ENCODE results near the gene KRT222.

Gene KRT222

DNA sequence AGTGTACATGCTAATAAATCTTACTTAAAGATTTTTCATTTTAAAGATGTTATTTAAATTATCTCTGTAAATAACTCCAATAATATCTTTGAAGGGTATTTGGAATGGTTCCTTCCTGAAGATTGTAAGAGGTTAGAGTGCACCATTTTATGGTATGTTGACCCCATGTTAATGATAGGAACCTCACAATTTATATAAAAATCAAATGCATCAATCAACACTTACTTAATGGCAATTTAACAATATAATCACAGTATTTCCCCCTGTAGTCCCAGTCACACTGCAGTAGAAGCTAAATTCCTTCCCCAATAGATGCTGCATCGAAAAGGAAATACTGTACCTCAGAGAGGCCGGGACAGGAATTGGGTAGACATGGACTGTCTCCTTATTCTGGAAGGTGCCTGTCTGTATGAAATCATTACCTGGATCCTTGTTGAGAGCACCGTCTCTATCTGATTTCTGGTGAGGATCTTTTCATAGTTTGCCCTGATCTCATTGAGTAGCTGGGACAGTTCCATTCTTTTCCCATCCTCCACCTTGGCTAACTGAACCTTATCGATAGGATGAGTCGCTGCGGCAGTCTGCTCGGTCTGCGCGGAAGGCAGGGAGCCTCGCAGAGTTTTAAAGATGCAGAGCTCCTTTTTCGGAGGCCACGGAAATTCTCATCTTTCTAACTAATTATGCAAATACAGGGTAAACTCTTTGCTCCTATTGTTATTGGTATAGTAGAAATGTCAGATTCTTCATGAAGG, at the start of gene KRT222:
Gene KRT222, minus strand, starts transcription at position 596 of the 752 bp plus-strand sequence. Its CDS starts 78 bp downstream, at position 518.
- DNase-seq, result no peak

DNA sequence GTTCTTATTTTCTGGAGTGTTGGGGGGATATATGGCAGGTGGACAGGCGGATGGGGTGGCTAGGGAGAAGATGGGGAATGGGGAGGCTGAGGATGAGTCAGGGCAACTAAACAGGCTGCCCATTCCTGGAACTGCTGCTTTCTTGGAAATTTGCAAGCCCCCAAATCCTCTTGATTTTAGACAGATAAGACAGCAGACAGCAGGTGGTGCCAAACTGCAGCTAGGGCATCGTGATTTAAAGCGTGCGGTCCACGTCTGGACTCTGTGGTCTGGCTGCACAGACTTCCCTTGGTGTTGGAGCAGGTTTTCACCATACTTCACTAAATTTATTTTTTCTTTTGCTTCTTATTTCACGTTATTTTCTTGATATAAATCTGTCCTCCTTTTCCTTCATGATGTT, 49.5 kb upstream of the KRT222 start:
- DNase-seq, result no peak

DNA sequence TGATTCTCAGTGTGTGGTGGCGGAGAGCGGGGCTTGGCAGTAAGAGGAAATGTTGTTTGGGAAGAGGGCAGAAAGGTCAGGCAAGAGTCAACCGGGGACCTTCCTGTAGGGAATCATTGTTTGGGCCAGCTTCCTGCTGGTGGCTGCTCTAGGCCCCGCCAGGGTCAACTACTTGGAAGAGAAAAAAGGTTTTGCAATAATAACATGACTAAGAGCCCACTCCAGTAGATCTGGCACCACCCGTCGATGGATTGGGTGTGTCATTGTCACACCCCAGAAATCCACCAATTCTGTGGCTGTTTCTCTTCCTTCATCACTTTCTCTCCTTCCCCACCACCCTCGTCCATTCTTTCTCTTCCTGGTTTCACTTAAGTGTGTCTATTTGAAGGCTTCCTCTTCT, 42.8 kb upstream of the KRT222 start:
- DNase-seq, result no peak

DNA sequence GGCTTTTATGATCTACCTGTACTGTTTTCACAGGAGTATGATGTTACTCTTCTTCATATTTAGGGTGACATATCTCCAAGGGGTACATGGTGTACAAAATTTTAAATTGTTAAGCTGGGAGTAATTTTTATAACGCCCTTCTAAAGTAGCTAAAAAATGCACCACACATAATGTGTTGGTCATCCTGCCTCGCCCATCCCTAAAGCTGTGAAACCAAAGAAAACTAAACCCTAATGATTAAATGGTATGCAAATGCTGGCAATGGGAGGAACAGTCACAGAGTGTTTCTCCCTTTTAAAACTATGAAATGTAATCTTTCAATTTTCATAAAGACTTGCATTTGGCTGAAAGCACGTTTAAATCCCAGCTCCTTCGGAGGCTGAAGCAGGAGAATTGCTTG, 40.6 kb upstream of the KRT222 start:
- no peak for DNase-seq

DNA sequence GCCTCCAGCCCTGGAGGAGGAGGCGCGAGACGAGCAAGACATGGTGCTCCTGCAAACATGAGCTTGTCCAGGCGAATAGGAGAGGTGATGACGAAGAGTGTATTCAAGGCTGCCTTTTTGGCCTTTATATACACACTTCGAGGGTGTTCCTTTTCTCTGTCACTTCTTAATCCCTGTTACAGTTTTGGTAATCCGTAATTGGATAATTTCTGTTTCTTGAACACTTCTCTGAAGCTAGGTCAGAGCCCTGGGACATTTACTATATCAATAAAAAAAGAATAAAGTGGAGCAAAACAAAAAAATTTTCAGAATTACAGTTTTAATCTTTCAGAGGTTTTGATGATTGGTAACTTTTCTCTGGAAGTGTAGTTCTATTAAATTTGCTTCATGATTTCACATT, 38.7 kb upstream of the KRT222 start, which contains the start of gene KRT24:
Gene KRT24, minus strand, starts transcription at position 101 of the 400 bp plus-strand sequence. Its CDS starts 59 bp downstream, at position 42.
- no peak for DNase-seq

DNA sequence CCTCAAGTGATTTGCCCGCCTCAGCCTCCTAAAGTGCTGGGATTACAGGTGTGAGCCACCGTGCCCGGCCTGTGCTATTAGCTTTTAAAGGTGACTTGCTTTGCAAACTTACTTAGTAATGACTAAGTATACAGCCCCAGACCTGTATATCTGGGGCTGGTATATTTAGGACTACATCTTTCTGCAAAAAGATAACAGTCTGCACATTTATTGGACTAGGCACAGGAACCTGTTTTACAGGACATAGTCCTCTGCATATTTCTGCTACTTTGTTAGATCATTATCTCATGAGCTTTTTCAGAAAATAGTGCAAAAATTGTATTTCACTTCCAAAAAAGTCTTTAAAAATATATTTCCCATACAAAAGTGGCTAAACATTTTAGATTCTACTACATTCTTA, 37.3 kb upstream of the KRT222 start:
- no peak for DNase-seq

DNA sequence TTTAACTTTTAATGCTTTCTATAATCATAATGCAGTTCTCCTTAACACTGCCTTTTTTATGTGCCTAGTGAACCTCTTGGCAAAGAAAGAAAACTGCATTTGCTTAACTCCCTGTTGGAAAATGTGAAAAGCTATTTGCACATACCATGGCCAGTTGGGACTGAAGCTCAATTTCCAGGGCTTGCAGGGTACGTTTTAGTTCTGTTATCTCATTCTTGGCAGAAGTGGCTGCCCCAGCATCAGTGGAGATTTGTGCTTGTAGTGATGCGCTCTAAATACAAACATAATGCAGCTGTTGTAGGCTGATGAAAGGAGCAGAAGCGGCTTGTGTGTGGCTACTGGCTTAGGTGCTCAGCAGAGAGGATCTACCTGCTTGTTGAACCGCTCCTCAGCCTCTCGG, 34.9 kb upstream of the KRT222 start:
- no peak for DNase-seq

DNA sequence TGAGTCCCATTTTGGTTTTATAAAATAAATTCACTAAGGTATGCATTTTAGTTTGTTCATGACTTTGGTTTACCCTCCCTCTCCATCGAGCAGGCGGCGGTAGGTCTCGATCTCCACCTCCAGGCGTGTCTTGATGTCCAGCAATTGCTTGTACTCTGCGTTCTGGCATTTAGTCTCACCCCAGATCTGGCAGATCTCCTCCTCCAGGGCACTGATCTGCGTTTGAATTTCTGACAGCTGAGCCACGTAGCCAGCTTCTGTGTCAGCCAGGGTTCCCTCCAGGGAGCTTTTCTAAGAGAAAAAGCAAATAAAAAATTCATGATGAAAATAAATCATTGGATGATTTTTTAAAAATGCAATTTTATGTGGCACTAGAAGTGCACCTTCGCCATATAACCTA, 34.4 kb upstream of the KRT222 start:
- no peak for DNase-seq

DNA sequence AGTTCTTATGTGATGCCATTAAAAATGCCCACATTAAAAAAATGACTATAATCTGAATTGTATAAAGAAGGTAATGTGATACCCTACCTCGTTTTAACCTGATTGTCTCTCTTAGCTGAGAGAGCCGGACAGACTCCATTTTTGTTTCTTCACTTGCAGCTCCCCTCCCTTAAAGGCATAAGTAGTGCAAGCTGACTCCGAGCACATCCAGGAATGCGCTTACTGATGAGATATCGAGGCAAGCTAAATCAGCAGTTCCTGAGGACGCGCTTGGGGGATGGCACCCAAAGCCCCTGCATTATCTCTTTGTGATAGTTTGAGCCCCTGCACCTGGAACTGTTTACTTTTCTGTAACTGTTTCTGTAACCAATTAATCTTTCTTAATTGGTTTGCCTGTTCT, 32.3 kb upstream of the KRT222 start:
- DNase-seq, result no peak

DNA sequence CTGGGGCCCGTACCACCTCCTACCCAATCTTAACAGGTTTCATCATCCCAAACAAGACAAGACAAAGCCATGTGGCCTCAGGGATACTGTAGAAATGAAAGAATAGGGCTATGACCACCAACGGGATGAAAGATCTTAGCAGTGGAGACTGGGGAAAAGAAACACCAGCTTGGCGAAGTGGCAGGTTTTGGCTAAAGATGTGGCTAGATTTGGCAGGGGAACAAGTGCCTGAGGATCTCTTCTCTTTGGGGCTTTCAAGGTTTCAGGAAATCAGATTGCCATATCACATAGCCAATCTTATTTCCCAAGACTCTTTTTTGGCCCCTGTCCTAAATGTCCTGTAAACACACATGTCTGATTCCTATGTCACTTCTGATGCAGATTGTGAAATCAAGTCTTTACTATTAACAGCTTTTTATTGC, 31.7 kb upstream of the KRT222 start:
- DNase-seq, result no peak

DNA sequence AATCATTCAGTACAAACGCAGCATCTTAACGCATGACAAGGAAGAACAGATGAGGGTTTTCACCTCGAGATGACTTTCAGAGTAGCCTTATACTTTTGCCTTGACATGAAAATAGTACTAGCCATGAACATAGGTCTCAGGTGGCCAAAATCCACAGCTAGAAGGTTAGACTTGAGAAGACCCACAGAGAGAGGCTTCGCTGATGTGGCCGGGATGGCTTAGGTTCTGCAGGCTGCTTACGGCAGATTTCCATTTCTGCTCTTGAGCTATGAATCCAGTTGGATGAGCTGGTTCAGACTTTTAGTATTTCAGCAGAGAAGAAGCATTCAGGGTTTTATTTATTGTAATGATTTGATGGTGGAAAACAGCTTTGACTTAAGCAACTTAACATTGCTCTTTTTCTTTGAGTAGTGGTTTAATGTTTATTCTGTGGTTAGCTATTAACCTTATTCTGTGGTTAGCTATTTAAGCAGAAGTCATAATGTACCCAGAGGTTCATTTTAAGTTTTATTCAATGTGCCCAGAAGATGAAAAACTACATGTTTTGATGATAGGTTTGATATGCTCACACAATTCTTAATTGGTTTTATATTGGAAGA, 31.0 kb upstream of the KRT222 start:
- DNase-seq, result no peak

DNA sequence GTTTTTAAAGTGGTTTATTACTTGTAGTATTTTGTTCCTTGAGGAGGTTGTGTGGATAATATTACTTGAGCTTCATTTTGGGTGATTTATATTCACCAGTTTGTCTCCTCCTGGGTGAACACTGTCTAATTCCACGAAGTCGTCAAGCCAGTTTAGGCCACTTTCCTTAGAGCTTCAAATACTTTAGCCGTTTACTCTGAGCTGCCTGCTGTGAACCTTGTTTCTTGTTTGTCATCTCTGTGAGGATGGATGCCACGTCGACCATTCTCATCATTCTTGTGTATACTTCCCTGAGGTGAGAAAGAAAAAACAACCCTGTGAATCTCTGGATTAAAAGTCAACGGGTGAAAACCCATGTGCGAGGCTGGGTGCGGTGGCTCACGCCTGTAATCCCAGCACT, 29.6 kb upstream of the KRT222 start:
- no peak for DNase-seq

DNA sequence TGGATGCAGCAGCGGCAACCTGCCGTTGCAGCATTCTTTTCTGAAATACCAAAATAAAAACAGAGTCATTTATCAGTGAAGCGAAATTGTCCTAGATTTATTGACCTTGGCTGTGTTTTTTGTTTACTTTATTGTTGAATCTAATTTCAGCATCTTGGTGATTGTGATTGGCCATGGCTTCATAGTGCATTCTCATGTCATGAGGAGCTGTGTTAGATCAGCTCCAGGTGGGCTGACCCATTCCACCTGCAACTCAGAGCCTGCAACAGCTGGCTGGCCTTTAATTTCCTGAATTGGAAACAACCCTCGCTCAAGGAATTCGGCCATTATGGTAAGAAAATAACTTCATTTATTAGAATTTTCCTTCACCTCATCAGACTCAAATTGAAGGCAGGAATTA, 22.1 kb upstream of the KRT222 start:
- no peak for DNase-seq

DNA sequence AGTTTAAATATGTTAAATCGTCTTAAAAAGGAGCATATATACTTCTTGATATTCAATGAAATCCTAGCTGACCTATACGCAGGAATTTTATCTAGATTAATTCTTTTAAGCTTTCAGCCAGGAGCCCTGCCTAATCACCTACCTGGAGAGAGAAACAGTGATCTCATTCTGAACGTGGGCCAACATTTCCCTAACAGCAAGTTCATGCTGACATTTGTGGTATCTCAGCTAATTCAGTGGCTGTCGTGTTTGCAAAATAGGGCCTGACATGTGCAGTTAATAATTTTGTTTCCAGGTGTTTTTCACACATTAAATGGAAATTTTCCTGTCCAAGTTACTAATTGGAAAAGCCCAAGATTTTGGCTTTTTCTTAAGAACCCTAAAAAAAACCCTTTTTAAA, 21.2 kb upstream of the KRT222 start:
- DNase-seq, result no peak

DNA sequence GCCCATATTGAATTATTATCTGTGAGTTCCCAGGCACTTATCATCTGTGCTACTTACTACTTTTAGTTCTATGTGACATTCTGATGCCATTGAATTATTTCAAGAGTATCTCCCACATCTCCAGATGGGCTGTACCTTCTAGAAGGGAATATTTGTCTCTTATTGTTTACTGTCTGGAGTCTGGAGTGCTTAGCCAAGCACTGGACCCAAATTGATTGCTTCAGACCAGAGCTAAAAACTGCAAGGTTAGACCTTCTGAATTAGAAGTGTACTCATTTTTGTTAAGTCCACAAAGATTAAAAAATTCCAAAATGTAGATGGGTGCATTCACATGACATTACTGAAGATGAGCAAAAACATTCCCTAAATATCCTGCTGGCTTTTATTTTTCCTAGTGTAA, 16.0 kb upstream of the KRT222 start:
- DNase-seq, result no peak

DNA sequence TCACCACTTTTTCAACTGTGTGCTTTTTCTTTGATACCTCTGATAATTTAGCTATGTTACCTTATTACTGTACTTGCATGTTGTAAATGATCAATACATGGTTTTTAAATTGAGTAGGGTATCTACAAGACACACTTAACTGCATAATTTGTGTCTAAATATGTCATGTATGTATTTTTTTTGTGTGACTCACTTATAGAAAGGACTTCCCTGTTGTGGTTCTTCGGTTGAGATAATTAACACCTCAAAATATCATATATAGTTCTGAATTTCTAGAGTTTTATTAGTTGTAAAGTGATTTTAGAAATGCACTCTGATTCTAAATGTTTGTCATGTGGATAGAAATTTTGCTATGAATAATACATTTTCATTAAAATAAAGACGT, 14.5 kb upstream of the KRT222 start:
- DNase-seq, result no peak

DNA sequence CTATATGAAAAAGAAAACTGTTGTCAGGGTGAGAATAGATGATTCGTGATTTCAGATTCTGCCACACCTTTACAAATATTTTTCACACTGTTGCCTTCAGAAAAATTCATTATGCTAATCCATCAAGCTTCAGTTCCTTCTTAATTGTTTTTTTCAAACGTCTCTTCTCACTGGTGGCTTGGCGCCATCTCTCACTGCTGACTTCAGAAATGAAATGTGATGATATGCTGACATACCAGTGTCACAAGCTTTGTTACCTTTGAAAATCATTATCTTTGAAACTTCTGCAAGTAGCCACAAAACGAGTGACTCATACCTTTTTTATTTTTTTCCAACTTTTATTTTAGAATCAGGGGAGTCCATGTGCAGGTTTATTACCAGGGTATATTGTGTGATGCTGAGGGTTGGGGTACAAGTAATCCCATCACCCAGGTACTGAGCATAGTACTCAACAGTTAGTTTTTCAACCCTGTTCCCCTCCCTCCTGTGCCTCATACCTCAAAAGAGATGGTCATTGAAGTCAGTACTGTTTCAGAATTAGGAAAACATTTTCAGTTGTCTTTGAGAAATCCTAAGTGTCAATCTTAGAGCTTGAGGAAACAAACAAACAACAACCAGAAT, 14.0 kb upstream of the KRT222 start:
- DNase-seq, result no peak

DNA sequence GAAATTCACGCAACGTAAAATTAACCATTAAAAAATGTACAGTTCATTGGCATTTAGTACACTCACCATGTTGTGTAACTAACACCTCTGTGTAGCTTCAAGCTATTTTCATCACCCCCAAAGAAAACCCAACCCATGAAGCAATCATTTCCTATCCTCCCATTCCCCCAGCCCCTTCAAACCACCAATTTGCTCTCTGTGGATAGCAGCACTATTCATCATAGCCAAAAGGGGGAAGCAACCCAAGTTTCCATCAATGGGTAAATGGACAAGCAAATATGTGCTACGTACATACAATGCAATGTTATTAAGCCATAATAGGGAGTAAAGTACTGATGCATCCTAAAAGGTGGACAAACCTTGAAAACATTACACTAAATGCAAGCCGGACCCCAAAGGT, 10.9 kb upstream of the KRT222 start:
- no peak for DNase-seq

DNA sequence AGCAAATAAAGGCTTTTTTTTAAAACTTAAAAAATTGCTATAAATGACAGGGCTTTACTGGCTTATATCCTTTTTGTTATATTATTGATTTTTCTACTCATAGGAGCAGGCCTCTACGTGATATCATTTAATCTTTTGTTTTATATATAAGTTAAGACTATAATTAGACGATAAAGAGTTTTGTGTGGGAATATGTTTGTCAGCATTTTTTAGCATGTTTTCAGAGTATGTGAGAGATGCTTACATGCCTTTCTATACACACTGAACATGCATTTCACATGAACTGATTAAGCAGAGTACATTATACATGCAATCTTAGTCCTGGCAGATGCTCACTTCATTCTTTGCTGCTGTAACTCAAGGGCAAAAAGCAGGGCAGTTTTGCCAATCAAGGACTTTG, 7.7 kb upstream of the KRT222 start:
- no peak for DNase-seq

DNA sequence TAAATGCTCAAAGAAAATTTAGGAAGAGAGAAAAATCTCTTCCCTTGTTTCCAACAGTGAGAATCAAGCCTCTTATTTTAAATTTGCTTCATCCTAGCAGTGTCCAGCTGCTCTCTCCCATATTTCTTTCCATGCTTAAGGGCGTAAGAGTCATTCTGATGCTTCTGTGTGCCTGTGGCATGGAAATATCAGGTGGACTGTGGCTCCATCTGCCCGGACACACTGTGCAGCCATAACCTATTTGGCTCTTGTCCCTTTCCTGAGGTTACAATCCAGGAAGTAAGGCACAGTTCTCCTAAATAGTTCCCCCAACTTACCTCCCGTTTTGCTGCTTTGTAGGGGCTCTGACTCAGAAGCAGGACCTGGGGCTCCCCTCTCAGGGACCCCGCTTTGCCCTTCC, 6.3 kb upstream of the KRT222 start:
- no peak for DNase-seq

DNA sequence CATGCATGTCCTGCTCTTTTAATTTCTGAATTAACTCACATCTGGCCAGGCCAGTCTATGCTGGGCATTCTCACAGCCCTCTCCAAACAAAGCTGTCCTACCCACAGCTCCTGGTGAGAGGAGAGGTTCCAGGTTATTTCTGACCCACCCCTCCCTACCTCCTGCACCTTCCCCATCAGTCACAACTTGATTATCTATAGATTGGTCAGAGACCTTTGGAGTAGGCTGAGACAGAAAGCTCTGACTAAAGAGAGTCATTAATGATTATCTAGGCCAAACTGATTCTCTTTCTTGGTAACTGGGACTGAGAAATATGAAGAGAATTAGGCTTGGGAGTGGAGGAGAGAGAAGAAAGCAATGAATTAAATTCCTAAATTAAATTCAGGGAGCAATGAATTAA, 1.4 kb upstream of the KRT222 start:
- no peak for DNase-seq

DNA sequence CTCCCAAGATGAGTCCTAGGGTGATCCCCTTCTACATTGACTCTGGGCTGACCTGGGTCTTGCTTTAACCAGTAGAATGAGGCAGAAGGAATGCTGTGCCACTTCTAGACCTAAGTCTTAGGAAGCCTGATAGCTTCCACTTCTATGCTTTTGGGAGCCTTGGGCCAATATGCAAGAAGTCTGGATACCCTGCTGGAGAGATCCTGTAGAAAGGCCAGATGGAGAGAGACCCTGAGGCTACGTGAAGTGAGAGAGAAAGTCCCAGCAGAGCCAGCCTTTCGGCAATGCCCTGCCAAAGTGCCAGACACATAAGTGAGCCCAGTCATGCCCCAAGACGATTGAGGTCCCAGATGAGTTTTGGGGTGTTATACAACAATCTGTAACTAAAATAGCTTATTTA, 1.7 kb downstream of the KRT222 start:
- no peak for DNase-seq

DNA sequence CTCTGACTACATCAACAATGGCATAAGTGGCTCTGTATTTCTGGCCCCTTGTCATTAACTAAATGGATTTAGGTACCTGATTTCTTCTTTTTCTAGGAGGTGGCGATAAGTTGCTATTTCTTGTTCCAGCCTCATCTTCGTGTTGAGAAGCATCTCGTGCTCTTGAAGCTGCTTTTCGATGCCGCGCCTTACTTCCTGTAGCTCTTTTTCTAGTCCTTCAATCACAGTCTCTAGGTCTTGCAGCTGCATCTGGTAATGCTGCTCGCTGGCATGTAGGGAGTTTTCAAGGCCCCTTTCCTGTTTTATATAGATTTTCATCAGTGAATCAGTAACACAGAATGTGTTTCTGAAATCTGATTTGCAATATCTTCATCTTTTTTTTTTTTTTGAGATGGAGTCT, 5.1 kb downstream of the KRT222 start:
- DNase-seq, result no peak

DNA sequence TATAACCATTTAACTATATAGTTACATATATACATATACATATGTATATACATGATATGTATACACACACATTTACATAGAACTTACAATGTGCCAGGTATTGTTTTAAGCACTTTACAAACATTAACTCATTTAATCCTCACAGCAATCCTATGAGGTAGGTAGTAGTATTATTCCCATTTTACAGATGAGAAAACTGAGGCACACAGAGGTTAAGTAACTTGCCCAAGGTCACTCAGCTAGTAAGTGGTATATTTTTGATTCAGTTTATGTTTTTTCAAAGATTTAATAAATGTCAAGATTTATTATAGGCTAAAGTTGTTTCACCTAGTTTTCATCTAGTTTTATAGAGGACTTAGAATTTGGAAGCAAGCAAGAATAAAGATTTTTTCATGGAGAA, 6.6 kb downstream of the KRT222 start:
- DNase-seq, result no peak

All from T1000 (cell line).